H1 (cell line): Measurements from ENCODE around the gene OR4E1. TPM values are rescaled to one million over a fixed set of nuclear protein-coding genes. Genes with fewer than 3 reads are reported as not detected.

ENCODE experiments used
- TBP ChIP-seq: IDR thresholded peaks from 2 replicates; pipeline ENCODE4 v1.6.1; 2011; ENCODE audit warnings: low read depth, low read length, improper control_type of control experiment
- polyA plus RNA-seq, 7 experiments: library from polyadenylated mRNA; depleted of rRNA in 3 of 7; stranded (reverse) in 5 of 7; unstranded in 2 of 7; fragments of >200 nt in 5 of 7; fragments of 200-250 nt in 2 of 7; gene quantifications; 1 replicate in 5 of 7; 2 replicates in 1 of 7; 4 replicates in 1 of 7; pipeline versions ENCODE4 v1.2.1 to v1.2.3, GENCODE V29; 2011 to 2013; ENCODE audit warnings: missing spikeins in 2 of 7, mixed read lengths in 2 of 7
- total RNA-seq: library from RNA; stranded (reverse); fragmentation: NEBNext Ultra II Directional; extraction: Animal tissue kit (Norgen Biotek cat#: 25700); gene quantifications from 2 replicates; pipeline ENCODE4 v1.2.1, GENCODE V29; 2021

Gene OR4E1
- total and polyA plus RNA-seq, 2 of the 8 experiments (the other 6 are each of a cell fraction or from before 2014, with no cell fraction given): not detected

DNA sequence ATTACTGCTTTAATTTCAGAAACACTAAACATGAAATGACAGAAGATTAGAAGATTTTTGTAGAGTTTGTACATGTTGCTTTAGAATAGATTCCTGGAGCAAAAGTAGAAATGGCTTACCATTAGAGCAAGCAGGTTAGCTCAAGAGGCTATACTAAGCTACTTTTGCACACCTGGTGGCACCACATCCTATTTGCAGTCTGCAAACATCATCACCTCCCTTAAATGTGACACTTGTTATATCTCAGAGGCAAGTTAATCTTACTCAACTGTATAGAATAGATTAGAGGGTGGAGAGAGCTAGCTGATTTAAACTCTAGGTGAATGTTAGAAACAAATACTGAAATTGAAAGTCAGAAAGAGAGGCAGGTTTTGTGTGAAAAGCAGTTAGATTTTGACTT is 30.7 kb upstream of the OR4E1 start (continued):
- TF ChIP-seq TBP: no peak
